WTC11 (cell line): Measurements from ENCODE around the gene DOK4. TPM values are rescaled to one million over a fixed set of nuclear protein-coding genes. Genes with fewer than 3 reads are reported as not detected.

Experiments
- ATAC-seq: fragments of 200-7000 bp; cut with Tn5 transposase; 2 replicates; pipeline ENCODE4 v1.10.0; 2021; ENCODE audit warnings: mild to moderate bottlenecking, moderate library complexity
- CTCF ChIA-PET: fragments of 300-600 bp; sonication (Branson Sonifier 250); formaldehyde crosslinking; loops from one replicate; lab custom pipeline; 2021; ENCODE audit warnings: antibody characterized with exemption; lab: Charles Lee
- POLR2A ChIA-PET: fragments of 350-600 bp; sonication (Branson Sonifier 250); formaldehyde crosslinking; loops from one replicate; lab custom pipeline; 2021; ENCODE audit warnings: antibody characterized with exemption; lab: Charles Lee
- DNase-seq: peaks from one replicate; pipeline ENCODE4 v3.0.0; 2021; ENCODE audit warnings: low spot score
- H3K27ac Mint-ChIP-seq: 2 replicates; pipeline ENCODE4 v1.8.0; 2021; ENCODE audit warnings: mixed read lengths
- H3K27me3 Mint-ChIP-seq: 2 replicates; pipeline ENCODE4 v1.8.0; 2021; ENCODE audit warnings: low read depth, mild to moderate bottlenecking, moderate library complexity, mixed read lengths
- H3K36me3 Mint-ChIP-seq: 2 replicates; pipeline ENCODE4 v1.8.0; 2021; ENCODE audit warnings: mixed read lengths
- H3K4me1 Mint-ChIP-seq: 2 replicates; pipeline ENCODE4 v1.8.0; 2022; ENCODE audit warnings: mixed read lengths
- H3K4me3 Mint-ChIP-seq: 2 replicates; pipeline ENCODE4 v1.8.0; 2021; ENCODE audit warnings: mild to moderate bottlenecking, moderate library complexity, mixed read lengths
- H3K9me3 Mint-ChIP-seq: 2 replicates; pipeline ENCODE4 v1.8.0; 2021; ENCODE audit warnings: mixed read lengths
- ELF4 ChIP-seq: sonication (generic); formaldehyde crosslinking; IDR thresholded peaks from 2 replicates; pipeline ENCODE4 v1.8.1; 2022; ENCODE audit warnings: low read depth, mild to moderate bottlenecking, moderate library complexity, missing genetic modification reagents
- EMX1 ChIP-seq: fragments of 250-450 bp; sonication (Bioruptor Pico); IDR thresholded peaks from 2 replicates; pipeline ENCODE4 v1.8.0; 2021; ENCODE audit warnings: mild to moderate bottlenecking
- GTF2I ChIP-seq: fragments of 250-450 bp; sonication (Bioruptor Pico); conservative IDR thresholded peaks from 2 replicates; pipeline ENCODE4 v1.4.0; 2021; ENCODE audit warnings: mild to moderate bottlenecking
- HMGA2 ChIP-seq: fragments of 250-450 bp; sonication (Bioruptor Pico); IDR thresholded peaks from 2 replicates; pipeline ENCODE4 v1.4.0; 2021; ENCODE audit warnings: mild to moderate bottlenecking, moderate library complexity
- JUN ChIP-seq: sonication (generic); formaldehyde crosslinking; IDR thresholded peaks from 2 replicates; pipeline ENCODE4 v1.8.0; 2023; ENCODE audit warnings: mild to moderate bottlenecking, missing genetic modification reagents
- NFE2L1 ChIP-seq: sonication (generic); formaldehyde crosslinking; IDR thresholded peaks from 2 replicates; pipeline ENCODE4 v1.8.1; 2023; ENCODE audit warnings: missing genetic modification reagents
- NFYB ChIP-seq: sonication (generic); formaldehyde crosslinking; conservative IDR thresholded peaks from 2 replicates; pipeline ENCODE4 v1.8.0; 2022; ENCODE audit warnings: low read depth, missing genetic modification reagents
- NR2C2 ChIP-seq: sonication (generic); formaldehyde crosslinking; IDR thresholded peaks from 2 replicates; pipeline ENCODE4 v1.8.0; 2022; ENCODE audit warnings: mild to moderate bottlenecking, missing genetic modification reagents
- OVOL2 ChIP-seq: fragments of 250-450 bp; sonication (Bioruptor Pico); IDR thresholded peaks from 2 replicates; pipeline ENCODE4 v1.9.0; 2021; ENCODE audit warnings: mild to moderate bottlenecking, borderline replicate concordance
- RORB ChIP-seq: fragments of 250-450 bp; sonication (Bioruptor Pico); IDR thresholded peaks from 2 replicates; pipeline ENCODE4 v1.9.0; 2021; ENCODE audit warnings: mild to moderate bottlenecking
- SP1 ChIP-seq: sonication (generic); formaldehyde crosslinking; conservative IDR thresholded peaks from 2 replicates; pipeline ENCODE4 v1.8.1; 2022; ENCODE audit warnings: missing genetic modification reagents
- ZNF396 ChIP-seq: fragments of 250-450 bp; sonication (Bioruptor Pico); IDR thresholded peaks from 2 replicates; pipeline ENCODE4 v1.8.0; 2021; ENCODE audit warnings: mild to moderate bottlenecking, moderate library complexity, borderline replicate concordance
- ZNF423 ChIP-seq: fragments of 250-450 bp; sonication (Bioruptor Pico); IDR thresholded peaks from 2 replicates; pipeline ENCODE4 v2.1.2; 2022; ENCODE audit warnings: mild to moderate bottlenecking, moderate library complexity
- total RNA-seq: library from RNA; stranded (reverse); gene quantifications from 3 replicates; pipeline ENCODE4 v1.2.3, GENCODE V29; 2021
- TF ChIP-seq, protein P1 (sequence below): sonication (generic); formaldehyde crosslinking; IDR thresholded peaks from 2 replicates; pipeline ENCODE4 v1.8.0; 2022; ENCODE audit warnings: missing genetic modification reagents
- TF ChIP-seq, protein P2 (sequence below): sonication (generic); formaldehyde crosslinking; IDR thresholded peaks from 2 replicates; pipeline ENCODE4 v1.8.0; 2022; ENCODE audit warnings: mild to moderate bottlenecking, missing genetic modification reagents
- TF ChIP-seq, protein P3 (sequence below): fragments of 250-450 bp; sonication (Bioruptor Pico); IDR thresholded peaks from 2 replicates; pipeline ENCODE4 v1.9.0; 2021; ENCODE audit warnings: mild to moderate bottlenecking
- TF ChIP-seq, protein P4 (sequence below): sonication (generic); formaldehyde crosslinking; IDR thresholded peaks from 2 replicates; pipeline ENCODE4 v1.8.1; 2022; ENCODE audit warnings: mild to moderate bottlenecking, moderate library complexity, missing genetic modification reagents
- TF ChIP-seq, protein P5 (sequence below): fragments of 250-450 bp; sonication (Bioruptor Pico); IDR thresholded peaks from 2 replicates; pipeline ENCODE4 v1.8.0; 2021; ENCODE audit warnings: mild to moderate bottlenecking
- TF ChIP-seq, protein P6 (sequence below): sonication (generic); formaldehyde crosslinking; conservative IDR thresholded peaks from 2 replicates; pipeline ENCODE4 v1.8.1; 2022; ENCODE audit warnings: mild to moderate bottlenecking, missing genetic modification reagents
- TF ChIP-seq, protein P7 (sequence below): sonication (generic); formaldehyde crosslinking; IDR thresholded peaks from 2 replicates; pipeline ENCODE4 v1.8.0; 2023; ENCODE audit warnings: missing genetic modification reagents
- TF ChIP-seq, protein P8 (sequence below): fragments of 250-450 bp; sonication (Bioruptor Pico); IDR thresholded peaks from 2 replicates; pipeline ENCODE4 v2.1.2; 2022; ENCODE audit warnings: mild to moderate bottlenecking, moderate library complexity

The DOK4 gene
- total RNA-seq, 1 experiment from 2014 or later = 25.0 TPM

DNA sequence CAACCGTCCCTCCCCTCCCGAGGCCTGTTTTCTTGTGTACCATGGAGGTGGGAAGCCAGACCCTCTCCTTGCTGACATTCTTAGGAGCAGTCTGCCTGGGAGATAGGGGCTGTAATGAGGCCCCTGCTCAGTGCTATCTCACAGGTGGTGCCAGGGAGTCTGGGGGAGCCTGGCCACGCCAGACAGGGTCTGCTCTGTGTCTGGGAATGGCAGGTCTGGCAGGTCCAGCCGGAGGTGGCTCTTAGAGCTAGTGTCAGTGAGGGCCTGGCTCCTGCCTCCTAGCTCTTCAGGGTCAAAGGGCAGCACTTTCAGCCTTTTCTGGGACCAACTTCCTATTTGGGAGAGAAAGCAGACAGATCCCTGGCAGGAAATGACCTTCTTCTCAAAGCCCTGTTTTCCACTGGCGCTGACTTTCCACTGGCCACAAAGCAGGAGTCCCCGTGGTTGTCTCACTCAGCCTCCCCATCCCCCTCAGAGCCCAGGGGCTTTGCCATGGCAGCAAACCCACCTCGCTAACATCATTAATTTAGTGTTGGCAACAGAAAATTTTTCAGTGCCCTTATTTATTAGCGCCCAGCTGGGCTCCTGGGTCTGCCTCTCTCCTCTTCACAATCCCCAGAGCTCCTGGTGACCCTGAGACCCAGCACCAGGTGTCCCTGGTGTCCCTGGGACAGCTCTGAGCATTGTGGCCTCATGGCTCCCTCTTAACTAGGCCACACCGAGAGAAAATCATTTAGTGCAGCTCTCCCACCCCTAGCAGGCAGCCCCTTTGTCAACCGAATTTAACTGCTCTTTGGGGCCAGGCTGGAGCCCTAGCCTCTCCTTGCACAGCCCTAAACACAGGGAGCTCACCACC lies 24.0 kb upstream of the DOK4 start:
- Mint-ChIP-seq H3K4me3 (no peak overlapping the region), H3K36me3 (no peaks in the 10 kb centered on the region), H3K27me3 (no peaks in the 10 kb centered on the region), H3K9me3 (no peaks in the 10 kb centered on the region), H3K27ac (no peak overlapping the region), H3K4me1 (peaks cover 14% of the 10 kb centered on the region)
- ChIA-PET CTCF (interaction anchor here (0.6 to 5.3 kb wide), 7 partner anchors 8 to 171 kb away, joined by 3 to 46 read pairs (median 3); partner anchors contain the start of gene POLR2C), POLR2A (no interaction called here)
- DNase-seq (no peak), ATAC-seq (no peak)
- TF ChIP-seq, protein P1, sequence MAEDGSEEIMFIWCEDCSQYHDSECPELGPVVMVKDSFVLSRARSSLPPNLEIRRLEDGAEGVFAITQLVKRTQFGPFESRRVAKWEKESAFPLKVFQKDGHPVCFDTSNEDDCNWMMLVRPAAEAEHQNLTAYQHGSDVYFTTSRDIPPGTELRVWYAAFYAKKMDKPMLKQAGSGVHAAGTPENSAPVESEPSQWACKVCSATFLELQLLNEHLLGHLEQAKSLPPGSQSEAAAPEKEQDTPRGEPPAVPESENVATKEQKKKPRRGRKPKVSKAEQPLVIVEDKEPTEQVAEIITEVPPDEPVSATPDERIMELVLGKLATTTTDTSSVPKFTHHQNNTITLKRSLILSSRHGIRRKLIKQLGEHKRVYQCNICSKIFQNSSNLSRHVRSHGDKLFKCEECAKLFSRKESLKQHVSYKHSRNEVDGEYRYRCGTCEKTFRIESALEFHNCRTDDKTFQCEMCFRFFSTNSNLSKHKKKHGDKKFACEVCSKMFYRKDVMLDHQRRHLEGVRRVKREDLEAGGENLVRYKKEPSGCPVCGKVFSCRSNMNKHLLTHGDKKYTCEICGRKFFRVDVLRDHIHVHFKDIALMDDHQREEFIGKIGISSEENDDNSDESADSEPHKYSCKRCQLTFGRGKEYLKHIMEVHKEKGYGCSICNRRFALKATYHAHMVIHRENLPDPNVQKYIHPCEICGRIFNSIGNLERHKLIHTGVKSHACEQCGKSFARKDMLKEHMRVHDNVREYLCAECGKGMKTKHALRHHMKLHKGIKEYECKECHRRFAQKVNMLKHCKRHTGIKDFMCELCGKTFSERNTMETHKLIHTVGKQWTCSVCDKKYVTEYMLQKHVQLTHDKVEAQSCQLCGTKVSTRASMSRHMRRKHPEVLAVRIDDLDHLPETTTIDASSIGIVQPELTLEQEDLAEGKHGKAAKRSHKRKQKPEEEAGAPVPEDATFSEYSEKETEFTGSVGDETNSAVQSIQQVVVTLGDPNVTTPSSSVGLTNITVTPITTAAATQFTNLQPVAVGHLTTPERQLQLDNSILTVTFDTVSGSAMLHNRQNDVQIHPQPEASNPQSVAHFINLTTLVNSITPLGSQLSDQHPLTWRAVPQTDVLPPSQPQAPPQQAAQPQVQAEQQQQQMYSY (CRISPR knock-in tag) = no peak
- TF ChIP-seq EMX1 (CRISPR knock-in tag) = no peak
- TF ChIP-seq, protein P2, sequence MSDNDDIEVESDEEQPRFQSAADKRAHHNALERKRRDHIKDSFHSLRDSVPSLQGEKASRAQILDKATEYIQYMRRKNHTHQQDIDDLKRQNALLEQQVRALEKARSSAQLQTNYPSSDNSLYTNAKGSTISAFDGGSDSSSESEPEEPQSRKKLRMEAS (CRISPR knock-in tag) = no peak
- TF ChIP-seq ELF4 = no peak
- no peak for TF ChIP-seq JUN (CRISPR knock-in tag)
- TF ChIP-seq, protein P3, sequence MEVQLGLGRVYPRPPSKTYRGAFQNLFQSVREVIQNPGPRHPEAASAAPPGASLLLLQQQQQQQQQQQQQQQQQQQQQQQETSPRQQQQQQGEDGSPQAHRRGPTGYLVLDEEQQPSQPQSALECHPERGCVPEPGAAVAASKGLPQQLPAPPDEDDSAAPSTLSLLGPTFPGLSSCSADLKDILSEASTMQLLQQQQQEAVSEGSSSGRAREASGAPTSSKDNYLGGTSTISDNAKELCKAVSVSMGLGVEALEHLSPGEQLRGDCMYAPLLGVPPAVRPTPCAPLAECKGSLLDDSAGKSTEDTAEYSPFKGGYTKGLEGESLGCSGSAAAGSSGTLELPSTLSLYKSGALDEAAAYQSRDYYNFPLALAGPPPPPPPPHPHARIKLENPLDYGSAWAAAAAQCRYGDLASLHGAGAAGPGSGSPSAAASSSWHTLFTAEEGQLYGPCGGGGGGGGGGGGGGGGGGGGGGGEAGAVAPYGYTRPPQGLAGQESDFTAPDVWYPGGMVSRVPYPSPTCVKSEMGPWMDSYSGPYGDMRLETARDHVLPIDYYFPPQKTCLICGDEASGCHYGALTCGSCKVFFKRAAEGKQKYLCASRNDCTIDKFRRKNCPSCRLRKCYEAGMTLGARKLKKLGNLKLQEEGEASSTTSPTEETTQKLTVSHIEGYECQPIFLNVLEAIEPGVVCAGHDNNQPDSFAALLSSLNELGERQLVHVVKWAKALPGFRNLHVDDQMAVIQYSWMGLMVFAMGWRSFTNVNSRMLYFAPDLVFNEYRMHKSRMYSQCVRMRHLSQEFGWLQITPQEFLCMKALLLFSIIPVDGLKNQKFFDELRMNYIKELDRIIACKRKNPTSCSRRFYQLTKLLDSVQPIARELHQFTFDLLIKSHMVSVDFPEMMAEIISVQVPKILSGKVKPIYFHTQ (CRISPR knock-in tag) = no peak
- TF ChIP-seq NFE2L1 (CRISPR knock-in tag) = no peak
- TF ChIP-seq HMGA2 = no peak
- TF ChIP-seq ZNF396 (CRISPR knock-in tag) = no peak
- TF ChIP-seq GTF2I (CRISPR knock-in tag) = no peak

DNA sequence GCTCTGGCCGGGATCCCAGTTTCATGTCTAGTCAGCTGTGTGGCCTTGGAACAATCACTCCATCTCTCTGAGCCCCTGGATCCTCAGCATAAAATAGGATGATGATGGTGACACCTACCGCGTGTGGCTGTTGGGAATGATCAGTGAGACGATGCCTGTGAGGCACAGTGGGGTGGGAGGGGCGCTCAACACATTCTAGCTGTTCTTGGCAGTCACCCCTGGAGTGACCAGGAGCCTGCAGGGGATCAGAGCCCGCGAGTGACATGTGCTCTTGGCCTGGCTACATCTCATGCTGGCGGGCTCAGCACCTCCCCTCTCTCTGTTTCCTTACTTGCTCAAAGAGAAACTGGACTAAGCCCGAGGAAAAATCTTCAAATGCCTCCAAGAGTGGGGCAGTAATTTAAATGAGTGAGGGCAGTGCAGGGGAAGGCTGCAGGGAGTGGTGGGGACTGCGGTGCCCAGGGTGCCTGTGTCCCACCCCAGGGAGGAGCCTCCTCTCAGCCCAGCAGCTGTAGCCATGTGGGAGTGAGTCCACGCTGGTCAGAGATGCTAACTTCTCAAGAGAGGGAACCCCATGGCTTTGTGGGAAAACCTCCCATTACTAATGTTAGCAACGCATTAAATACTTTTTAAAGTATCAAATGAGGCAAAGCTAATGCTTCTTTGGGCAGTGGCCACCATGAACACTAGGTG lies 23.1 kb upstream of the DOK4 start:
- CTCF ChIA-PET = interaction anchor here (0.8 to 5.3 kb wide), 5 partner anchors 9 to 47 kb away, joined by 3 to 46 read pairs (median 4); partner anchors contain the start of gene POLR2C
- no peak overlapping the region for H3K4me3 Mint-ChIP-seq
- ATAC-seq = no peak
- no peak for DNase-seq
- H3K27me3 Mint-ChIP-seq = no peaks in the 10 kb centered on the region
- POLR2A ChIA-PET = no interaction called here
- no peaks in the 10 kb centered on the region for H3K9me3 Mint-ChIP-seq
- no peak overlapping the region for H3K27ac Mint-ChIP-seq
- H3K4me1 Mint-ChIP-seq = peaks cover 12% of the 10 kb centered on the region
- no peaks in the 10 kb centered on the region for H3K36me3 Mint-ChIP-seq
- TF ChIP-seq, protein P4, sequence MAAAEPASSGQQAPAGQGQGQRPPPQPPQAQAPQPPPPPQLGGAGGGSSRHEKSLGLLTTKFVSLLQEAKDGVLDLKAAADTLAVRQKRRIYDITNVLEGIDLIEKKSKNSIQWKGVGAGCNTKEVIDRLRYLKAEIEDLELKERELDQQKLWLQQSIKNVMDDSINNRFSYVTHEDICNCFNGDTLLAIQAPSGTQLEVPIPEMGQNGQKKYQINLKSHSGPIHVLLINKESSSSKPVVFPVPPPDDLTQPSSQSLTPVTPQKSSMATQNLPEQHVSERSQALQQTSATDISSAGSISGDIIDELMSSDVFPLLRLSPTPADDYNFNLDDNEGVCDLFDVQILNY (CRISPR knock-in tag) = no peak
- TF ChIP-seq RORB (no peak), NFYB (CRISPR knock-in tag) (no peak), SP1 (no peak), ZNF423 (CRISPR knock-in tag) (no peak), OVOL2 (CRISPR knock-in tag) (no peak), HMGA2 (no peak), NR2C2 (CRISPR knock-in tag) (no peak)
- TF ChIP-seq, protein P5, sequence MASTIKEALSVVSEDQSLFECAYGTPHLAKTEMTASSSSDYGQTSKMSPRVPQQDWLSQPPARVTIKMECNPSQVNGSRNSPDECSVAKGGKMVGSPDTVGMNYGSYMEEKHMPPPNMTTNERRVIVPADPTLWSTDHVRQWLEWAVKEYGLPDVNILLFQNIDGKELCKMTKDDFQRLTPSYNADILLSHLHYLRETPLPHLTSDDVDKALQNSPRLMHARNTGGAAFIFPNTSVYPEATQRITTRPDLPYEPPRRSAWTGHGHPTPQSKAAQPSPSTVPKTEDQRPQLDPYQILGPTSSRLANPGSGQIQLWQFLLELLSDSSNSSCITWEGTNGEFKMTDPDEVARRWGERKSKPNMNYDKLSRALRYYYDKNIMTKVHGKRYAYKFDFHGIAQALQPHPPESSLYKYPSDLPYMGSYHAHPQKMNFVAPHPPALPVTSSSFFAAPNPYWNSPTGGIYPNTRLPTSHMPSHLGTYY (CRISPR knock-in tag) = no peak
- TF ChIP-seq, protein P6, sequence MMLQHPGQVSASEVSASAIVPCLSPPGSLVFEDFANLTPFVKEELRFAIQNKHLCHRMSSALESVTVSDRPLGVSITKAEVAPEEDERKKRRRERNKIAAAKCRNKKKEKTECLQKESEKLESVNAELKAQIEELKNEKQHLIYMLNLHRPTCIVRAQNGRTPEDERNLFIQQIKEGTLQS = no peak
- TF ChIP-seq, protein P7, sequence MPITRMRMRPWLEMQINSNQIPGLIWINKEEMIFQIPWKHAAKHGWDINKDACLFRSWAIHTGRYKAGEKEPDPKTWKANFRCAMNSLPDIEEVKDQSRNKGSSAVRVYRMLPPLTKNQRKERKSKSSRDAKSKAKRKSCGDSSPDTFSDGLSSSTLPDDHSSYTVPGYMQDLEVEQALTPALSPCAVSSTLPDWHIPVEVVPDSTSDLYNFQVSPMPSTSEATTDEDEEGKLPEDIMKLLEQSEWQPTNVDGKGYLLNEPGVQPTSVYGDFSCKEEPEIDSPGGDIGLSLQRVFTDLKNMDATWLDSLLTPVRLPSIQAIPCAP (CRISPR knock-in tag) = no peak
- TF ChIP-seq, protein P8, sequence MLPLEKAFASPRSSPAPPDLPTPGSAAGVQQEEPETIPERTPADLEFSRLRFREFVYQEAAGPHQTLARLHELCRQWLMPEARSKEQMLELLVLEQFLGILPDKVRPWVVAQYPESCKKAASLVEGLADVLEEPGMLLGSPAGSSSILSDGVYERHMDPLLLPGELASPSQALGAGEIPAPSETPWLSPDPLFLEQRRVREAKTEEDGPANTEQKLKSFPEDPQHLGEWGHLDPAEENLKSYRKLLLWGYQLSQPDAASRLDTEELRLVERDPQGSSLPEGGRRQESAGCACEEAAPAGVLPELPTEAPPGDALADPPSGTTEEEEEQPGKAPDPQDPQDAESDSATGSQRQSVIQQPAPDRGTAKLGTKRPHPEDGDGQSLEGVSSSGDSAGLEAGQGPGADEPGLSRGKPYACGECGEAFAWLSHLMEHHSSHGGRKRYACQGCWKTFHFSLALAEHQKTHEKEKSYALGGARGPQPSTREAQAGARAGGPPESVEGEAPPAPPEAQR (CRISPR knock-in tag) = no peak
